Thyroid gland (tissue), 4 donors: ENCODE data around the gene VMAC. TPM values are rescaled to one million over a fixed set of nuclear protein-coding genes. Genes with fewer than 3 reads are reported as not detected.
A peak's percentile ranks its signal among the peaks of the same experiment; 100 is the strongest.

Experiments used
- DNase-seq, 2 donors: peaks; one replicate each; pipeline ENCODE4 v3.0.0-alpha.2; 2019
- H3K27ac ChIP-seq, 3 donors: fragments of 200-600 bp; sonication (generic); 1 replicate in 2 of 3; 2 replicates in 1 of 3; pipeline ENCODE4 v1.5.1; 2016 to 2019; ENCODE audit warnings: mild to moderate bottlenecking in 1 of 3, moderate library complexity in 1 of 3
- H3K27me3 ChIP-seq: fragments of 200-600 bp; sonication (generic); one replicate; pipeline ENCODE4 v1.5.1; 2019
- H3K36me3 ChIP-seq, 2 donors: fragments of 200-600 bp; sonication (generic); one replicate each; pipeline ENCODE4 v1.5.1; 2016 to 2019
- H3K4me1 ChIP-seq, 2 donors: fragments of 200-600 bp; sonication (generic); one replicate each; pipeline ENCODE4 v1.5.1; 2017 to 2019
- H3K4me3 ChIP-seq, 3 donors: fragments of 200-600 bp; sonication (generic); replicated peaks in 1 of 3; 1 replicate in 2 of 3; 2 replicates in 1 of 3; pipeline ENCODE4 v1.5.1; 2016; ENCODE audit warnings: mild to moderate bottlenecking in 1 of 3
- H3K9me3 ChIP-seq: fragments of 200-600 bp; sonication (generic); one replicate; pipeline ENCODE4 v1.5.1; 2017
- POLR2A ChIP-seq, 2 donors: fragments of 450-650 bp; IDR thresholded peaks; one replicate each; pipeline ENCODE4 v1.6.1; 2017; ENCODE audit warnings: antibody characterized with exemption in 2 of 2, mild to moderate bottlenecking in 2 of 2, moderate library complexity in 1 of 2
- WGBS, 2 donors: methylation state at CpG; one replicate each; pipeline ENCODE4 v1.1.5; 2017; 5-methylcytosine and 5-hydroxymethylcytosine counted together
- intact Hi-C: fragments of 100-400 bp; cut with DNase I; formaldehyde crosslinking; loops from one replicate; pipeline ENCODE4 v1.15.1; 2023
- total RNA-seq, 4 donors: library from RNA; depleted of rRNA; stranded (reverse); fragments of >200 nt; gene quantifications; one replicate each; pipeline ENCODE4 v1.2.3, GENCODE V29; 2016
- TF ChIP-seq, protein P1 (sequence below), 6 experiments: fragments of 200-600 bp in 3 of 6; fragments of 450-650 bp in 3 of 6; sonication (generic) in 3 of 6; IDR thresholded peaks; one replicate each; pipeline ENCODE4 v1.5.1; 2016 to 2019; ENCODE audit warnings: antibody characterized with exemption in 6 of 6, mild to moderate bottlenecking in 2 of 6, inconsistent platforms in 1 of 6, moderate library complexity in 1 of 6

Gene VMAC
- total RNA-seq, 4 donors from 2014 or later: 14.3 to 27.2 (median 17.8) TPM

DNA sequence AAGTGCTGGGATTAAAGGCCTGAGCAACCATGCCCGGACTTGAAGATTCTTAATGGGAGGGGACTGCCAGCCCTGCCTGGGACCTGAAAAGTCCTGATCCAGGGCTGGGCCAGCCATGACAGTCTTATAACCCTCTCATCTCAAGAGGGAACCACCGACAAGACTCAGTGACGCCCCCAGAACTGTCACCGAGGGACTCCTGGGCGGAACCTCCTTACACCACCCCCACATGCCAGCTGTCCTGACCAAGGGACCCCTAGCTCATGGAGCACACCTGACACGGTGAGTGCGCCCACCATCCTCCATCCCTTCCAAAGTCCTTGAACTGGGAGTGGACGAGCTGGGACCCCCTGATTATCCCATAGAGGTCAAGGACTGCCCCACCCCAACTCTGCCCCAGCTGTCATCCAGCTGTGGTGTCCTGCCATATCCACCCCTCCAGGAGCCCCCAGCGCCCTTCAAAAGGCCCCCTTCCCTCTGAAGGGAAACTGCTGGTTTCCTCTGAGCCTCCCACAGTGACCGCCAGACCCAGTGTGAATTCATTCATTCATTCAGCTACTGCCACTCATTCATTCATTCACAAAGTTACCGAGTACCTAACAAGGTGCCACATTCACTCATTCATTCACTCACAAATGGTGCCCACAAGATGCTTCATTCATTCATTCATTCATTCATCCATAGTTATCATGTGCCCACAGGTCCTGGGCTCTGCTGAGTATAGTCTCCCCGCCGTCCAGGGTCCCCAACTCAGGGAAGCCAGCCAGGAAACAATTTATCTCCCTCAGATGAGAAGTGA is 4.7 kb upstream of the VMAC start:
- 90 to 91% methylated on average over 11 to 12 of the region's 13 CpGs for WGBS, 2 donors
- H3K4me1 ChIP-seq: peaks cover 8 to 15% of the 10 kb centered on the region in 2 donors
- H3K27me3 ChIP-seq: no peaks in the 10 kb centered on the region
- intact Hi-C loops: loop anchor here (5.0 kb wide), 1 partner anchor 108 kb away; the partner anchor contains the start of gene DUS3L
- DNase-seq: no peak
- H3K36me3 ChIP-seq: peaks cover 15 to 18% of the 10 kb centered on the region in 2 donors
- H3K4me3 ChIP-seq: no peak overlapping the region
- no peaks in the 10 kb centered on the region for H3K9me3 ChIP-seq
- TF ChIP-seq, protein P1, sequence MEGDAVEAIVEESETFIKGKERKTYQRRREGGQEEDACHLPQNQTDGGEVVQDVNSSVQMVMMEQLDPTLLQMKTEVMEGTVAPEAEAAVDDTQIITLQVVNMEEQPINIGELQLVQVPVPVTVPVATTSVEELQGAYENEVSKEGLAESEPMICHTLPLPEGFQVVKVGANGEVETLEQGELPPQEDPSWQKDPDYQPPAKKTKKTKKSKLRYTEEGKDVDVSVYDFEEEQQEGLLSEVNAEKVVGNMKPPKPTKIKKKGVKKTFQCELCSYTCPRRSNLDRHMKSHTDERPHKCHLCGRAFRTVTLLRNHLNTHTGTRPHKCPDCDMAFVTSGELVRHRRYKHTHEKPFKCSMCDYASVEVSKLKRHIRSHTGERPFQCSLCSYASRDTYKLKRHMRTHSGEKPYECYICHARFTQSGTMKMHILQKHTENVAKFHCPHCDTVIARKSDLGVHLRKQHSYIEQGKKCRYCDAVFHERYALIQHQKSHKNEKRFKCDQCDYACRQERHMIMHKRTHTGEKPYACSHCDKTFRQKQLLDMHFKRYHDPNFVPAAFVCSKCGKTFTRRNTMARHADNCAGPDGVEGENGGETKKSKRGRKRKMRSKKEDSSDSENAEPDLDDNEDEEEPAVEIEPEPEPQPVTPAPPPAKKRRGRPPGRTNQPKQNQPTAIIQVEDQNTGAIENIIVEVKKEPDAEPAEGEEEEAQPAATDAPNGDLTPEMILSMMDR (IDR thresholded peaks at IDR 0.05): no peak
- TF ChIP-seq POLR2A (IDR thresholded peaks at IDR 0.05): no peak
- H3K27ac ChIP-seq: no peak overlapping the region

DNA sequence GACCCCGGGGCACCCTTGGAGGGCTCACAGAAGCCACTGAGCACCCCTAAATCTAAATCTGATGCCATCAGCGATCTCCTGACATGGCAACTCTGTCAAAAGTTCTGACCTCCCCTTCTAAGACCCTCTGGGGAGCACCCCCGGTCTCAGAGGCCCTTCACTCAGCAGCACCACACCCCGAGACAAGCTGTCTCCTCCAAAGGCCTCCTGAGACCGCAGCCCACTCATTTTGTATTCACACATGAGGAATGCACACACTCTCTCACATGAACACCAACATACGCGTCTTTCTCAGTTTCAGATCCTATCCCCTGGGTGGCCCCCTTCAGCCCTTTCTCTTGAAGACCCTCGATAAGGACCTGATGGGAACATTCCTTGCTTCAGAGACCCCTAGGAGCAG is 3.7 kb upstream of the VMAC start:
- no peak for DNase-seq
- intact Hi-C loops: loop anchor here (5.0 kb wide), 1 partner anchor 109 kb away; the partner anchor contains the start of gene DUS3L
- Histone ChIP-seq H3K4me1 (peaks cover 16 to 21% of the 10 kb centered on the region in 2 donors), H3K27ac (no peak overlapping the region), H3K9me3 (no peaks in the 10 kb centered on the region), H3K27me3 (no peaks in the 10 kb centered on the region), H3K36me3 (peaks cover 5 to 7% of the 10 kb centered on the region in 2 donors), H3K4me3 (no peak overlapping the region)
- no peak for TF ChIP-seq POLR2A (IDR thresholded peaks at IDR 0.05)
- TF ChIP-seq, protein P1 (IDR thresholded peaks at IDR 0.05): no peak
- 91% methylated on average over 8 of the region's 8 CpGs for WGBS, 2 donors

DNA sequence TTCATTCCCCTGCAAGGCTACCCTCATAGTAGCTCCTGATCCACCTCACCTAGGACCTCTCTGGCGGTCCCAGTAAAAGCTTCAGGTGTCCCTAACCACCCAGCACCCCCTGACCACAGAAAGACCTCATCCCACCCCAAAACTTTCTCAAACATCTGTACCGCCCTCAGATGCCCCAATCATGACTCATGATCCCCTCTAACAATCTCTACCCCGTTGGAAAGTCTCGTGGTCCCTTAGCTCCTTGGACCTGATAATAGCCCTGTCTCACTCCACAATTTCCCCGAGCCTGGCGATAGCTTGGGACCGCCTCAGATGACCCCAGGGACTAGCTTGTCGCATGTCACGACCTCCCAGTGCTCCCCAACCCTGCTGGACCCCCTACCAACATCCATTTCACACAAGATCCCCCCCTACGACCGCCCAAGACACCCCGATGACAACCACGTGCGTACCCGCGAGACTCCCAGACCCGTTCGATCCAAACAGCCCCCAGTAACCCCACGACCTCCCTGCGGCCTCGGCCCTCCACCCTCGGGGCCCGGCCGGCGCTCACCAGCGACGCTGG is 1.5 kb upstream of the VMAC start:
- no peaks in the 10 kb centered on the region for H3K27me3 ChIP-seq
- peaks cover 16 to 25% of the 10 kb centered on the region in 2 donors for H3K4me1 ChIP-seq
- DNase-seq: no peak
- H3K36me3 ChIP-seq: no peaks in the 10 kb centered on the region
- H3K9me3 ChIP-seq: no peaks in the 10 kb centered on the region
- H3K4me3 ChIP-seq: peak overlapping the region; percentile 62 to 81 (median 69)
- 0 to 3% methylated on average over 18 to 20 of the region's 27 CpGs for WGBS, 2 donors
- peak overlapping the region; percentile 61 to 88 (median 82) for H3K27ac ChIP-seq
- intact Hi-C loops: loop anchor here (5.0 kb wide), 1 partner anchor 111 kb away; the partner anchor contains the start of gene DUS3L
- TF ChIP-seq, protein P1 (IDR thresholded peaks at IDR 0.05): no peak
- TF ChIP-seq POLR2A (IDR thresholded peaks at IDR 0.05): no peak

DNA sequence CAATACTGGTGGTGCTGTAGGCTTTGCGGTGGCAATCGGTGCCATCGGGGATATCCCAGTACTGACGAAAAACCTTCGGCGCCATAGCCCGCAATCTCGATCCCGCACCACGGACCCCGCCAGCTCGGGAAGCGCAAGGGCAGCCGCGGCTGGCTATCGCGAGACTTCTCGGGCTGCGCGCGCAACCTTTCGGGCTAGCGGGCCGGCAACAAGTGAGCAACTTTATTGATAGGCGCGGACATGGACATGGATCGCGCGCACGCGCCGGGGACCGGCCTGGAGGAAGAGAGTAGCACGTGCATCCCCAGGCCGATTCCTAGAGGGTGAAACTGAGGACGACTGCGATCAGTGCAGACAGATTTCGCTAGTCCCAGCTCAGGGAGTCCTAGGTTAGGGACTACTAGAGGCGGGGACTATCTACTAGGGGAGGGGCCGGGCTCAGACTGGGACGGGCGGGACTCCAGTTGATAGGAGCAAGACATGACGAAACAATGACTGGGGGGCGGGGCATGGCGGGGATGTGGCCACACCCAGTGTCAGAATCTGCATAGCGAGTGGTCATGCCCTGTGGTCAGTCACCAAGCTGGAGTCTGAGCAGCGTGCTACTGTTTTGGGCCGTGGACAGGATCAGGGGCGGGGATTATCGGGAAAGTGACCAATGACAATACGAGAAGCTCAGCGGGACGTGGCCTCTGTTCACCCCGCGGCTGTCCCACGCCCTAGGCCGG is 884 bp upstream of the VMAC start, which contains the start of gene NDUFA11:
NDUFA11 (minus strand) TSS at position 167 of the 728 bp plus-strand sequence; CDS start at position 85, 82 bp downstream.
- peak; percentile 23 to 66 for TF ChIP-seq POLR2A (IDR thresholded peaks at IDR 0.05)
- TF ChIP-seq, protein P1 (IDR thresholded peaks at IDR 0.05): no peak
- WGBS, 2 donors: 0 to 1% methylated on average over 30 to 31 of the region's 57 CpGs
- H3K27me3 ChIP-seq: no peaks in the 10 kb centered on the region
- H3K9me3 ChIP-seq: no peaks in the 10 kb centered on the region
- peak within 1 kb of the TSS; percentile 62 to 93 (median 81) for H3K4me3 ChIP-seq
- intact Hi-C loops: loop anchor here (5.0 kb wide), 1 partner anchor 111 kb away; the partner anchor contains the start of gene DUS3L
- H3K36me3 ChIP-seq: peaks cover 0 to under 1% of the 10 kb centered on the region in 2 donors
- DNase-seq: peak; percentile 99
- H3K4me1 ChIP-seq: peaks cover 16 to 25% of the 10 kb centered on the region in 2 donors
- peak within 1 kb of the TSS; percentile 61 to 88 (median 82) for H3K27ac ChIP-seq
